Esophagus muscularis mucosa (tissue), 4 donors: Measurements from ENCODE around the gene USP9X. TPM values are rescaled to one million over a fixed set of nuclear protein-coding genes. Genes with fewer than 3 reads are reported as not detected.
"Not testable (repeated sequence)": the region's sequence is repeated elsewhere in the genome, so short reads cannot be mapped to it uniquely, and the experiment has no call there.

Source experiments
- DNase-seq: peaks from one replicate; pipeline ENCODE4 v3.0.0-alpha.2; 2017; ENCODE audit errors: extremely low spot score
- H3K27ac ChIP-seq, 4 donors: fragments of 200-600 bp; sonication (generic); replicated peaks in 1 of 4; 1 replicate in 3 of 4; 2 replicates in 1 of 4; pipeline ENCODE4 v1.5.1; 2016 to 2019; ENCODE audit warnings: mild to moderate bottlenecking in 1 of 4
- H3K27me3 ChIP-seq, 4 donors: fragments of 200-600 bp; sonication (generic); one replicate each; pipeline versions ENCODE4 v1.5.1 to v1.6.0; 2016 to 2019
- H3K36me3 ChIP-seq, 4 donors: fragments of 200-600 bp; sonication (generic); one replicate each; pipeline ENCODE4 v1.5.1; 2016 to 2019
- H3K4me1 ChIP-seq, 4 donors: fragments of 200-600 bp; sonication (generic); one replicate each; pipeline ENCODE4 v1.5.1; 2016 to 2019
- H3K4me3 ChIP-seq, 4 donors: fragments of 200-600 bp; sonication (generic); 1 replicate in 2 of 4; 2 replicates in 2 of 4; pipeline ENCODE4 v1.5.1; 2016 to 2019; ENCODE audit warnings: mild to moderate bottlenecking in 4 of 4, moderate library complexity in 1 of 4
- H3K9me3 ChIP-seq, 4 donors: fragments of 200-600 bp; sonication (generic); 1 replicate in 3 of 4; 2 replicates in 1 of 4; pipeline ENCODE4 v1.5.1; 2016 to 2019
- EP300 ChIP-seq: sonication (generic); formaldehyde crosslinking; IDR thresholded peaks from one replicate; pipeline ENCODE4 v1.6.1; 2017; ENCODE audit warnings: antibody characterized with exemption
- POLR2A ChIP-seq: fragments of 450-650 bp; IDR thresholded peaks from one replicate; pipeline ENCODE4 v1.6.1; 2017; ENCODE audit warnings: antibody characterized with exemption, moderate library complexity, mild to moderate bottlenecking, low read depth
- POLR2AphosphoS5 ChIP-seq, 2 donors: sonication (generic); formaldehyde crosslinking; IDR thresholded peaks; one replicate each; pipeline ENCODE4 v1.6.1; 2017; ENCODE audit warnings: antibody characterized with exemption in 2 of 2
- WGBS: methylation state at CpG from one replicate; pipeline ENCODE4 v1.1.5; 2018; 5-methylcytosine and 5-hydroxymethylcytosine counted together
- intact Hi-C: fragments of 100-400 bp; cut with DNase I; formaldehyde crosslinking; loops from one replicate; pipeline ENCODE4 v1.15.1; 2023
- total RNA-seq, 4 donors: library from RNA; depleted of rRNA; stranded (reverse); fragments of >200 nt; gene quantifications; one replicate each; pipeline versions ENCODE4 v1.1.0 to v1.2.1, GENCODE V29; 2016
- TF ChIP-seq, protein P1 (sequence below), 3 experiments: fragments of 200-600 bp in 2 of 3; fragments of 450-650 bp in 1 of 3; sonication (generic) in 2 of 3; IDR thresholded peaks; one replicate each; pipeline ENCODE4 v1.5.1; 2017 to 2019; ENCODE audit warnings: antibody characterized with exemption in 3 of 3, mild to moderate bottlenecking in 2 of 3, moderate library complexity in 1 of 3

The USP9X gene
- total RNA-seq, 4 donors from 2014 or later, result 97.3 to 142 (median 113) TPM

DNA sequence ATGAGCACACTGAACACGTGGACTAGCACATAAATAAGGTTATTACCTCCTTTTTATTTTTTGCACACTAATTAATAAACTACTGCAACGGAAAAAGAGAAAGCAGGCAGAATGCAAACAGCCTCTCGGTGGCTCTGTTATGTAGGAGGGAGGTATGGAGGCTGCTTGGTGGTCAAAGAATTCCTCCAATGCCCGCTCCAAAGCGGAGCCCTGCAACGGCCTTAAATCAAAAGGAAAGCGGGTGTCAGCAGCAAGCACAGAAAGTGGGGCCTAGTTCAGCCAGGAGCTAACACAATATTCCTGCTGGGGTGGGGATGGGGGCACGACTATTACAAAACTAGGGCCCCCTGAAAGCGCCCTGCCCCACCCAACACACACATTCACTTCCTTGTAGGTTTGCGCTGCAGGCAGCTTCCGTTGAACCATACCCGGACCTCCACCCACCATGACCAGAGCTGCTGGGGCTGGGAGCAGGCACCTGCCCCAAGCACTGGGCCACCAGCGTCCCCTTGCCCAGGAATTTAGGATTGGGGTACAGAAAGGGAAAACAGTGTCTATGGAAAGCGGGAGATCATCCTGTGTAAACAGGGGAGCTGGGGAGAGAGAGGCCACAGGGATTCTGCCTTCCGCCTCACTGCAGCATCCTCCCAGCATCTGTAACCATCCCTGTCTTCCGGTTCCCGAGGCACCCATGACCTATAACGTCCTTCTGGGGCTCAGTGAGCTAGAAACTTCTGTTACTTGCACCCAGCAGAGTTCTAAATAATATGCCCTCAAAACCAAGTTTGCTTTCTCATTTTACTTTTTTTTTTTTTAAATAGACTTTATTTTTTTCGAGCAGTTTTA, 191.6 kb downstream of the USP9X start:
- no peak for DNase-seq
- TF ChIP-seq, protein P1, sequence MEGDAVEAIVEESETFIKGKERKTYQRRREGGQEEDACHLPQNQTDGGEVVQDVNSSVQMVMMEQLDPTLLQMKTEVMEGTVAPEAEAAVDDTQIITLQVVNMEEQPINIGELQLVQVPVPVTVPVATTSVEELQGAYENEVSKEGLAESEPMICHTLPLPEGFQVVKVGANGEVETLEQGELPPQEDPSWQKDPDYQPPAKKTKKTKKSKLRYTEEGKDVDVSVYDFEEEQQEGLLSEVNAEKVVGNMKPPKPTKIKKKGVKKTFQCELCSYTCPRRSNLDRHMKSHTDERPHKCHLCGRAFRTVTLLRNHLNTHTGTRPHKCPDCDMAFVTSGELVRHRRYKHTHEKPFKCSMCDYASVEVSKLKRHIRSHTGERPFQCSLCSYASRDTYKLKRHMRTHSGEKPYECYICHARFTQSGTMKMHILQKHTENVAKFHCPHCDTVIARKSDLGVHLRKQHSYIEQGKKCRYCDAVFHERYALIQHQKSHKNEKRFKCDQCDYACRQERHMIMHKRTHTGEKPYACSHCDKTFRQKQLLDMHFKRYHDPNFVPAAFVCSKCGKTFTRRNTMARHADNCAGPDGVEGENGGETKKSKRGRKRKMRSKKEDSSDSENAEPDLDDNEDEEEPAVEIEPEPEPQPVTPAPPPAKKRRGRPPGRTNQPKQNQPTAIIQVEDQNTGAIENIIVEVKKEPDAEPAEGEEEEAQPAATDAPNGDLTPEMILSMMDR (IDR thresholded peaks at IDR 0.05), result no peak
- TF ChIP-seq POLR2AphosphoS5 (IDR thresholded peaks at IDR 0.05) (no peak), EP300 (no peak), POLR2A (no peak)
- WGBS, result 31% methylated on average over 19 of the region's 19 CpGs
- Histone ChIP-seq H3K4me1 (peaks cover 6 to 21% (median 11%) of the 10 kb centered on the region in 4 donors), H3K36me3 (no peaks in the 10 kb centered on the region), H3K4me3 (peak overlapping the region; percentile 54 to 67 (median 56)), H3K27ac (peak overlapping the region; percentile 61 to 79 (median 76)), H3K27me3 (no peaks in the 10 kb centered on the region), H3K9me3 (no peaks in the 10 kb centered on the region)
- intact Hi-C loops, result no loop called here

GRCh38 chrX:41282307-41282706, 197.1 kb downstream of the USP9X start:
- WGBS, result 96% methylated on average over 5 of the region's 5 CpGs
- H3K4me1 ChIP-seq, intact Hi-C loops, H3K4me3 ChIP-seq, H3K27me3 ChIP-seq, DNase-seq, H3K27ac ChIP-seq, H3K9me3 ChIP-seq, H3K36me3 ChIP-seq: not testable (repeated sequence)

- H3K9me3 ChIP-seq, H3K4me1 ChIP-seq, H3K27ac ChIP-seq, H3K4me3 ChIP-seq, H3K27me3 ChIP-seq, DNase-seq, intact Hi-C loops, H3K36me3 ChIP-seq: not testable (repeated sequence)
- 99% methylated on average over 21 of the region's 21 CpGs for WGBS
Measured at GRCh38 chrX:41285928-41286327, 200.7 kb downstream of the USP9X start.

Other genes with a start within 250 kb of the USP9X start
- gene DDX3X, start 248.7 kb downstream of the USP9X start, total RNA-seq, result 100 to 1,000 TPM; 169 to 282 (median 253) TPM